ENCODE measurements around the gene SHISA6.

Gene SHISA6

GRCh38 chr17:11610999-11611566 lies 370.1 kb downstream of the SHISA6 start:
- no peak for DNase-seq

GRCh38 chr17:11612956-11613355 lies 371.9 kb downstream of the SHISA6 start:
- no peak for DNase-seq
